ENCODE data around the gene FUT7.

FUT7 gene

DNA sequence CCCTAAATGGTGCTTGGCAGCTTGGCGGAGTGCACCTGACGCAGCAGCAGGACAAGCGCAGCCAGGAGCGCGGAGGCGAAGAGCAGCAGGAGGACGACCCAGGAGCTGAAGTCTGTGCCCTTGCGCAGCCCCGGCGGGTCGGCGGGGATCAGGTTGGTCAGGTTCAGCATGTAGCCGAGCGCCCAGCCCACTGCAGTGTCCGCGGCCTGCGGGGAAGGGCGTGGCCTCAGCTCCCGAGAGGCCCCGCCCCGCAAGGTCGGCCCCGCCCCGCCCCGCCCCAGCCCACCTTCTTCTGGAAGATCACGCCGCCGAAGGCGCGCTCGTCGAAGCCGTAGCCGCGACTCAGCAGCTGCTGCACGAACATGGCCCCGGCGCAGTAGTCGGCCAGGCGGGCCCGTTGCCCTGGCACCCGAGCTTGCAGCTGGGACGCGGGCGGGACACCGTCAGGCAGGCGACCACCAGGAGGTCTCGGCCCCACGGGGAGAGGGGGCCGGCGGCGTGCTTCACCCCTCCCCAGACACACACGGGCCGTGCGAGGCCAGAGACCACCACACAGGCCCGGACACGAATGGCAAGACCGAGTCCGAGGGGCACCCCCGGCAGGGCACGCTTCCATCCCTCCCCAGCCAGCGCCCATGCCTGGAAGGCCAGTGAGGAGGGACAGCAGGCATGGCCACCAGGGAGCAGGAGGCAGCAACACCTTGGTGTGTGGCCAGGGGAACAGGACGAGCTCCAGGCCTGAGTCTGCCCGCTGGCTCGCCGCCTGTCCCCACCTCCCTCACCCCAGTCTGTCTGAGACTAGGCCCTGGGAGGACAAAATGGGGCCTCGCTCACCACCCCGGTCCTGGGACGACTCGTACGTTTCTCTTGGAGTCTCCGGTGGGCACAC is 17.0 kb upstream of the FUT7 start:
- Histone ChIP-seq H3K9me3 (no peaks in the 10 kb centered on the region), H3K27me3 (peaks cover 100% of the 10 kb centered on the region), H3K4me1 (ENCODE audit: control insufficient read depth in 1 of 2, insufficient read depth in 1 of 2, low read depth in 1 of 2, low read length in 1 of 2) (peaks cover 28 to 32% of the 10 kb centered on the region in 2 experiments), H3K36me3 (no peaks in the 10 kb centered on the region), H3K27ac (no peak overlapping the region), H3K4me3 (ENCODE audit: low read depth in 1 of 2, low read length in 1 of 2) (no peak overlapping the region)
- TF ChIP-seq, protein P1, sequence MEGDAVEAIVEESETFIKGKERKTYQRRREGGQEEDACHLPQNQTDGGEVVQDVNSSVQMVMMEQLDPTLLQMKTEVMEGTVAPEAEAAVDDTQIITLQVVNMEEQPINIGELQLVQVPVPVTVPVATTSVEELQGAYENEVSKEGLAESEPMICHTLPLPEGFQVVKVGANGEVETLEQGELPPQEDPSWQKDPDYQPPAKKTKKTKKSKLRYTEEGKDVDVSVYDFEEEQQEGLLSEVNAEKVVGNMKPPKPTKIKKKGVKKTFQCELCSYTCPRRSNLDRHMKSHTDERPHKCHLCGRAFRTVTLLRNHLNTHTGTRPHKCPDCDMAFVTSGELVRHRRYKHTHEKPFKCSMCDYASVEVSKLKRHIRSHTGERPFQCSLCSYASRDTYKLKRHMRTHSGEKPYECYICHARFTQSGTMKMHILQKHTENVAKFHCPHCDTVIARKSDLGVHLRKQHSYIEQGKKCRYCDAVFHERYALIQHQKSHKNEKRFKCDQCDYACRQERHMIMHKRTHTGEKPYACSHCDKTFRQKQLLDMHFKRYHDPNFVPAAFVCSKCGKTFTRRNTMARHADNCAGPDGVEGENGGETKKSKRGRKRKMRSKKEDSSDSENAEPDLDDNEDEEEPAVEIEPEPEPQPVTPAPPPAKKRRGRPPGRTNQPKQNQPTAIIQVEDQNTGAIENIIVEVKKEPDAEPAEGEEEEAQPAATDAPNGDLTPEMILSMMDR (IDR thresholded peaks at IDR 0.05), result no peak

DNA sequence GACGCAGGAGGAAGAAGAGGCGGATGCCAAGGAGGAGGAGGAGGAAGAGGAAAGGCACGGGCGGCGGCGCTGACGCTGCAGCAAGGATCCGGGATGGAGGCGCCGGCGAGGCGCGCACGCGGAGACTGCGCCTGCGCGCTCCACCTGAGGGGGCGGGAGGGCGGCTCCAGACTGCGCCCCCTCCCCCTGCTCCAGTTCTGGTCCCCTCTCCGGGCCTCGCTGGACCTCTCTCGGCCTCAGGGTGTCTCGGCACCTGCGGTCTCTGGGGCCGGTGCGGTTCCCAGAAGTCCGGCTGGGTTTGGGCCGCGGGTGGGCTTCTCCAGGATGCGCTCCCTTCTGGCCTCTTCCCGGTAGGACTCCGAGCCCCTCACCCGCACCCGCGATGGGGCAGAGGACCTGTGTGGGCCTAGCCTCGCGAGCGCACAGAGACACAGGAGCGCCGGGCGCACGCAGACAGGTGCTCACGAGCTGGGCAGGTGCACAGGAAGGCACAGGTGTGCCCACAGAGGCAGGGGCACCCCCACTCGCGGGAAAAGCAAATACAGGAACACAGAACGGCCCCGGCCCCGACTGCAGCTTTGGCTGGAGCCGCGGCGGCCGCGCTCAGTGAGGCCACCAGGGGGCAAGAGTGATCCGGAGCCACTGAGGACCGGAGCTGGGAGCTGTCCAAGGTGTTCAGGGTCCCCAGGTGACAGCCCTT is 14.3 kb upstream of the FUT7 start, which contains the start of gene NPDC1:
NPDC1 (minus strand) TSS at position 90 of the 700 bp plus-strand sequence. CDS start 188 bp downstream, outside the sequence.
- Histone ChIP-seq H3K9me3 (no peaks in the 10 kb centered on the region), H3K27me3 (peaks cover 97% of the 10 kb centered on the region), H3K4me3 (ENCODE audit: low read depth in 1 of 2, low read length in 1 of 2) (peak within 1 kb of the TSS in 1 of 2 experiments; percentile 24), H3K4me1 (ENCODE audit: control insufficient read depth in 1 of 2, insufficient read depth in 1 of 2, low read depth in 1 of 2, low read length in 1 of 2) (peaks cover 11 to 13% of the 10 kb centered on the region in 2 experiments), H3K27ac (no peak within 1 kb of the TSS), H3K36me3 (no peaks in the 10 kb centered on the region)
- TF ChIP-seq, protein P1 (IDR thresholded peaks at IDR 0.05), result peak; percentile 63

DNA sequence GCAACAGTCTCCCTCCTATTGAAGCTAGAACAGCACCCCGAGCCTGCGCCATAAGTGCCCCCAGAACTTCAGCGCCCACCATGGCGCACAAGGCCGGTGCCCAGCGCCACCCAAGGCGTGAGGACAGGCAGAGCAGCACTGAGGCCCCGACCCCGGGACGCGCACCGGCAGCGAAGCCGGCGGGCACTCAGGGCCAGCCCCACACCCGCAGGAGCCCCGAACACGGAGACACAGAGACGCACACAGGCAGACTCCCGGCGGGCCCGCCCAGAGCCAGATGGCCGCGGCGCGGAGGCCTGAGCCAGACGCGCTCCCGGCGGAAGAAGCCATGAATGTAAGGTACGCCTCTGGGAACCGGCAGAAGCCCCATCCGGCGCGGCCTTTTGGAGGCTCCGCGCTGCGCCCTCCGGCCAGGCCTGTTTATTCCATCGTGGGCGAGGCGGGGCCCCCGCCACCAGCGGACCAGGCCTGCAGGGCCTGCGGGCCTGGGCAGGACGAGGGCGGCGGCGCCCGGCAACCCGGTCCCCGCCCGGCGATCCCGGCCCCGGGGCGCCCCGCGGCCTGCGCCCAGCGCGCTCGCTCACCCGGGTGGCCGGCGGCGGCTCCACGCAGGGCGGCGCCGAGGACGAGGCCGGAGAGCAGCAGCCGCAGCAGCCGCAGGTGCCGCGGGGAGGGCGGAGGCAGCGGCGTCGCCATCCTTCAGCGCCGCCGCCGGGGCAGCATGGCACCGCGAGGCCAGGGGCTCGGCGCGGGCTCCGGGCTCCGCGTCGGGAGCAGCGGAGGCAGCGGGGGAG is 13.6 kb upstream of the FUT7 start:
- peaks cover 97% of the 10 kb centered on the region for H3K27me3 ChIP-seq
- H3K4me3 ChIP-seq (ENCODE audit: low read depth in 1 of 2, low read length in 1 of 2), result no peak overlapping the region
- TF ChIP-seq, protein P1 (IDR thresholded peaks at IDR 0.05), result no peak
- no peak overlapping the region for H3K27ac ChIP-seq
- no peaks in the 10 kb centered on the region for H3K9me3 ChIP-seq
- H3K36me3 ChIP-seq, result no peaks in the 10 kb centered on the region
- peaks cover 11 to 13% of the 10 kb centered on the region in 2 experiments for H3K4me1 ChIP-seq (ENCODE audit: control insufficient read depth in 1 of 2, insufficient read depth in 1 of 2, low read depth in 1 of 2, low read length in 1 of 2)

DNA sequence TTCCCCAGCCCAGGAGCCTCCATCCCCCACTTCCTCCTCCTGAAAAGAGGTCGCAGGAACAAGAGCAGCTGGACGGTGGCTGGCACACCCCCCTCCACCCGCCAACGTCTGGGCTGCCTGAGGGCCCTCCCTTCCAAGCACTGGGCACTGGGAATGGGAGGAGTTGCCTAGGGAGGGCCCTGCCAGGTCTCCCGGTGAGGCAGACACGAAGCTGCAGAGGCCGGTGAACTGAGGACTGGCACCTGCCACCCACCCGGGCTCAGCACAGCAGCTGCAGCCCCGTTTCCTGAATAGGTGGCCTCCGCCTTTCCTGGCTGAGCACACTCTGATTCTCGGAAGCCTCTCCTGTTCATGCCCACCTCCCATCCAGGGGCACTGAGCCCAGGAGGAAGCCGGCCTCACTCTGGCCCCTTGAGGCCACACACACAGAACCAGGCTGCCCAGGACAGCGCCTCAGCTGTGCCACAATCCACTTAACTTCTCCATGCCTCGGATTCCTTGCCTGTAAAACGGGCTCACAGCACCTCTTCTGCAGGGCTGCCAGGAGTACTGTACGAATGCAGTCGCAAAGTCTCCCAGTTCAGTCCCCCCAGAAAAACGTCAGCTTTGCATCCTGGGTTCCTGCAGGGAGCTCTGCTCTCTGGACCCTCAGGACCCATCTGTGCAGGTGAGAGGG is 12.8 kb upstream of the FUT7 start:
- TF ChIP-seq, protein P1 (IDR thresholded peaks at IDR 0.05), result no peak
- no peak overlapping the region for H3K4me3 ChIP-seq (ENCODE audit: low read depth in 1 of 2, low read length in 1 of 2)
- H3K27me3 ChIP-seq, result peaks cover 93% of the 10 kb centered on the region
- H3K27ac ChIP-seq, result no peak overlapping the region
- H3K4me1 ChIP-seq (ENCODE audit: control insufficient read depth in 1 of 2, insufficient read depth in 1 of 2, low read depth in 1 of 2, low read length in 1 of 2), result peaks cover 11 to 13% of the 10 kb centered on the region in 2 experiments
- H3K36me3 ChIP-seq, result no peaks in the 10 kb centered on the region
- no peaks in the 10 kb centered on the region for H3K9me3 ChIP-seq

DNA sequence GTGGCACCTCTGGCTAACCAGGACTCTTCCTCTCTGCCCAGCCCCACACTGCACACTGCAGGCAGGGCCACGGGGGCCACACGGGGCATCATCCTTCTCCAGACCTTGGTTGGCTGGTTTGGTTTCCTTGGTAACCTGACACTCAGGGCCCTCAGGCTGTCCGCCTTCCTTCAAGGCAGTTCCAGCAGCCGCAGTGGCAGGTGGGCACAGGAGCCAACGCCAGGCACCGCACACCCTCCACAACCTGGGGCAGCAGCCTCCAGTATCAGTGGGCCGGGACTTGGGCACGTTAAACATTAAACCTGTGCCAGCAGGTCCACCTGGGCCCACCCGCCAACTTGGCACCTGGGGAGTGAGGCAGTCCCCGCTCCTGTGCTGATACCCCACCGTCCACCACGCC is 12.1 kb upstream of the FUT7 start:
- Histone ChIP-seq H3K4me3 (ENCODE audit: low read depth in 1 of 2, low read length in 1 of 2) (no peak overlapping the region), H3K9me3 (no peaks in the 10 kb centered on the region), H3K27ac (no peak overlapping the region), H3K4me1 (ENCODE audit: control insufficient read depth in 1 of 2, insufficient read depth in 1 of 2, low read depth in 1 of 2, low read length in 1 of 2) (peaks cover 11 to 13% of the 10 kb centered on the region in 2 experiments), H3K36me3 (peaks cover 2% of the 10 kb centered on the region), H3K27me3 (peaks cover 87% of the 10 kb centered on the region)
- TF ChIP-seq, protein P1 (IDR thresholded peaks at IDR 0.05), result no peak
